Vagina (tissue), 2 donors: Measurements from ENCODE around the gene SRL. TPM values are rescaled to one million over a fixed set of nuclear protein-coding genes. Genes with fewer than 3 reads are reported as not detected.
"Not testable (repeated sequence)": the region's sequence is repeated elsewhere in the genome, so short reads cannot be mapped to it uniquely, and the experiment has no call there.

Experiments used
- DNase-seq, 2 donors: peaks; one replicate each; pipeline ENCODE4 v3.0.0-alpha.2; 2017; ENCODE audit errors: extremely low spot score in 2 of 2
- H3K27ac ChIP-seq: fragments of 200-600 bp; sonication (generic); one replicate; pipeline ENCODE4 v1.5.1; 2019
- H3K27me3 ChIP-seq: fragments of 200-600 bp; sonication (generic); one replicate; pipeline ENCODE4 v1.5.1; 2019
- H3K36me3 ChIP-seq, 2 donors: fragments of 200-600 bp; sonication (generic); one replicate each; pipeline ENCODE4 v1.5.1; 2017 to 2019
- H3K4me1 ChIP-seq: fragments of 200-600 bp; sonication (generic); one replicate; pipeline ENCODE4 v1.5.1; 2019
- H3K4me3 ChIP-seq, 2 donors: fragments of 200-600 bp; sonication (generic); 1 replicate in 1 of 2; 2 replicates in 1 of 2; pipeline ENCODE4 v1.5.1; 2016 to 2019
- H3K9me3 ChIP-seq: fragments of 200-600 bp; sonication (generic); one replicate; pipeline ENCODE4 v1.5.1; 2019
- CTCF ChIP-seq, 3 experiments: fragments of 450-650 bp in 2 of 3; fragments of 200-600 bp in 1 of 3; sonication (generic) in 1 of 3; IDR thresholded peaks; one replicate each; pipeline ENCODE4 v1.5.1; 2017 to 2019; ENCODE audit warnings: antibody characterized with exemption in 3 of 3, mild to moderate bottlenecking in 2 of 3, moderate library complexity in 2 of 3
- POLR2A ChIP-seq, 2 donors: fragments of 450-650 bp; IDR thresholded peaks; one replicate each; pipeline ENCODE4 v1.6.1; 2017; ENCODE audit warnings: antibody characterized with exemption in 2 of 2, mild to moderate bottlenecking in 2 of 2, moderate library complexity in 2 of 2
- POLR2AphosphoS5 ChIP-seq, 2 donors: sonication (generic); formaldehyde crosslinking; IDR thresholded peaks; one replicate each; pipeline ENCODE4 v1.9.0; 2017; ENCODE audit warnings: antibody characterized with exemption in 2 of 2, mild to moderate bottlenecking in 2 of 2, low read depth in 1 of 2; ENCODE audit not compliant: insufficient read depth in 1 of 2
- intact Hi-C: fragments of 100-400 bp; cut with DNase I; formaldehyde crosslinking; loops from one replicate; pipeline ENCODE4 v1.15.1; 2023
- total RNA-seq: library from RNA; depleted of rRNA; stranded (reverse); fragments of >200 nt; gene quantifications from one replicate; pipeline ENCODE4 v1.2.3, GENCODE V29; 2016

Gene SRL
- total RNA-seq, 1 donor from 2014 or later: 1.5 TPM

GRCh38 chr16:4253394-4254150 is 11.7 kb upstream of the SRL start:
- H3K9me3 ChIP-seq: no peaks in the 10 kb centered on the region
- H3K4me3 ChIP-seq: peak overlapping the region; percentile 54
- peaks cover 13% of the 10 kb centered on the region for H3K4me1 ChIP-seq
- peak; percentile 99 for DNase-seq
- no peaks in the 10 kb centered on the region for H3K27me3 ChIP-seq
- H3K36me3 ChIP-seq: no peaks in the 10 kb centered on the region
- TF ChIP-seq POLR2A (IDR thresholded peaks at IDR 0.05) (peak in 1 of 2 donors; percentile 74), CTCF (IDR thresholded peaks at IDR 0.05) (peak in 1 of 3 experiments; percentile 92), POLR2AphosphoS5 (IDR thresholded peaks at IDR 0.05; ENCODE audit: insufficient read depth in 1 of 2, low read depth in 1 of 2) (peak; percentile 81)
- intact Hi-C loops: loop anchor here (5.0 kb wide), 1 partner anchor 51 kb away; no protein-coding TSS in a partner anchor
- H3K27ac ChIP-seq: peak overlapping the region; percentile 83

- peak overlapping the region; percentile 54 for H3K4me3 ChIP-seq
- H3K4me1 ChIP-seq: peaks cover 13% of the 10 kb centered on the region
- H3K27me3 ChIP-seq, H3K36me3 ChIP-seq, DNase-seq, H3K9me3 ChIP-seq: not testable (repeated sequence)
- intact Hi-C loops: loop anchor here (5.0 kb wide), 1 partner anchor 51 kb away; no protein-coding TSS in a partner anchor
- H3K27ac ChIP-seq: peak overlapping the region; percentile 83
Measured at GRCh38 chr16:4253012-4253393, 11.1 kb upstream of the SRL start.

- H3K4me3 ChIP-seq: no peak overlapping the region
- H3K27ac ChIP-seq: no peak overlapping the region
- no peaks in the 10 kb centered on the region for H3K9me3 ChIP-seq
- H3K27me3 ChIP-seq: no peaks in the 10 kb centered on the region
- no peak for TF ChIP-seq POLR2AphosphoS5 (IDR thresholded peaks at IDR 0.05; ENCODE audit: insufficient read depth in 1 of 2, low read depth in 1 of 2)
- no peak for TF ChIP-seq CTCF (IDR thresholded peaks at IDR 0.05)
- TF ChIP-seq POLR2A (IDR thresholded peaks at IDR 0.05): no peak
- H3K36me3 ChIP-seq: no peaks in the 10 kb centered on the region
- no peak for DNase-seq
- H3K4me1 ChIP-seq: peaks cover 7% of the 10 kb centered on the region
- intact Hi-C loops: loop anchor here (5.0 to 10.0 kb wide), 2 partner anchors 47 to 135 kb away; partner anchors contain the start of gene ADCY9
Measured at GRCh38 chr16:4249530-4250308, 7.8 kb upstream of the SRL start.

GRCh38 chr16:4247460-4247784 is 5.5 kb upstream of the SRL start:
- no peaks in the 10 kb centered on the region for H3K4me1 ChIP-seq
- no peak for DNase-seq
- H3K36me3 ChIP-seq: no peaks in the 10 kb centered on the region
- intact Hi-C loops: loop anchor here (10.0 kb wide), 1 partner anchor 133 kb away; the partner anchor contains the start of gene ADCY9
- no peak for TF ChIP-seq CTCF (IDR thresholded peaks at IDR 0.05)
- TF ChIP-seq POLR2A (IDR thresholded peaks at IDR 0.05): no peak
- TF ChIP-seq POLR2AphosphoS5 (IDR thresholded peaks at IDR 0.05; ENCODE audit: insufficient read depth in 1 of 2, low read depth in 1 of 2): no peak
- H3K27me3 ChIP-seq: no peaks in the 10 kb centered on the region
- no peak overlapping the region for H3K27ac ChIP-seq
- H3K4me3 ChIP-seq: no peak overlapping the region
- no peaks in the 10 kb centered on the region for H3K9me3 ChIP-seq

- intact Hi-C loops: loop anchor here (10.0 kb wide), 1 partner anchor 132 kb away; the partner anchor contains the start of gene ADCY9
- no peaks in the 10 kb centered on the region for H3K27me3 ChIP-seq
- no peak overlapping the region for H3K27ac ChIP-seq
- no peaks in the 10 kb centered on the region for H3K9me3 ChIP-seq
- H3K36me3 ChIP-seq: no peaks in the 10 kb centered on the region
- no peaks in the 10 kb centered on the region for H3K4me1 ChIP-seq
- H3K4me3 ChIP-seq: no peak overlapping the region
- TF ChIP-seq POLR2A (IDR thresholded peaks at IDR 0.05) (no peak), CTCF (IDR thresholded peaks at IDR 0.05) (no peak), POLR2AphosphoS5 (IDR thresholded peaks at IDR 0.05; ENCODE audit: insufficient read depth in 1 of 2, low read depth in 1 of 2) (no peak)
- DNase-seq: no peak
Measured at GRCh38 chr16:4246777-4247459, 5.0 kb upstream of the SRL start.
